Stromal cell of bone marrow (primary cell): Measurements from ENCODE around the gene SNX32.

Experiments used
- DNase-seq: peaks from one replicate; pipeline ENCODE4 v3.0.0-alpha.2; 2012; ENCODE audit warnings: low read depth

The SNX32 gene

DNA sequence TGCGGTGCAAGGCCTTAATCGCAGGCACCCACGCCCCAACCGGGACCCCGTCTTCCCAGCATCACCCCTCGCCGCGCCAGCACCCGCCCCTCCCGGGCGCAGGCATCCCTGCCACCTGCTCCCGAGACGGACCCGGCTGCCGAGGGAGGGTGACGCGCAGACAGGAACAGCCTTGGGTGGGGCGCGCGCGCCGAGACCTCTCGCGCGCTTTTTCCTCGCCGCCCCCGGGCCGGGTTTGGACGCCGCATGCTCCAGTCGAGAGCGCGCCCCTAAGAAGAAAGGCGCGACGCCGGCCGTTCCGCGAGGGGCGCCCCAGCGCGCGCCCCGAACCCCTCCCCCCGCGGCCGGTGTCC, 23.7 kb downstream of the SNX32 start:
- no peak for DNase-seq

GRCh38 chr11:65857853-65858680, 24.3 kb downstream of the SNX32 start, which contains the start of gene CFL1:
CFL1 (minus strand) TSS chr11:65858180; CDS start chr11:65858099, 81 bp downstream.
- peak; percentile 97 for DNase-seq

GRCh38 chr11:65858681-65859087, 24.9 kb downstream of the SNX32 start:
- DNase-seq = no peak

- peak; percentile 96 for DNase-seq
Observed at GRCh38 chr11:65859095-65859811, 25.5 kb downstream of the SNX32 start.

GRCh38 chr11:65859812-65860277, 26.1 kb downstream of the SNX32 start:
- DNase-seq = no peak

- peak; percentile 93 for DNase-seq
Observed at GRCh38 chr11:65860278-65861164, 26.8 kb downstream of the SNX32 start, which contains the start of gene MUS81. MUS81 (plus strand) TSS chr11:65860433; CDS start chr11:65860754, 321 bp downstream.

DNA sequence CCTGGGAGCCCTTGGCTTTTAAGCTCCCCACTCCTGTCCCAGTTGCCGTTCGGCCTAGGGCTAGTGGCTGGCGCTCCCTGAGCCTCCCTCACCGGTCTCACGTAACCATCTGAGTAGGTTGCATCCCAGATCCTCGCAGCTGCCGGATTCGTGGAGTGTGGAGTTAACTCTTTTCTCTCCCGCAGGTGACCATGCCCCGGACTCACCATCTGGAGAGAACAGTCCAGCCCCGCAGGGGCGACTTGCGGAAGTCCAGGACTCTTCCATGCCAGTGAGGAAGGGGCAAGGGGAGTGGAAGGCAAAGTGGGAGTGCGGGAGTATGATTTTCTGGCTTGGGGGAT, 27.4 kb downstream of the SNX32 start:
- DNase-seq = no peak

- no peak for DNase-seq
Observed at GRCh38 chr11:65861533-65862183, 27.9 kb downstream of the SNX32 start.

DNA sequence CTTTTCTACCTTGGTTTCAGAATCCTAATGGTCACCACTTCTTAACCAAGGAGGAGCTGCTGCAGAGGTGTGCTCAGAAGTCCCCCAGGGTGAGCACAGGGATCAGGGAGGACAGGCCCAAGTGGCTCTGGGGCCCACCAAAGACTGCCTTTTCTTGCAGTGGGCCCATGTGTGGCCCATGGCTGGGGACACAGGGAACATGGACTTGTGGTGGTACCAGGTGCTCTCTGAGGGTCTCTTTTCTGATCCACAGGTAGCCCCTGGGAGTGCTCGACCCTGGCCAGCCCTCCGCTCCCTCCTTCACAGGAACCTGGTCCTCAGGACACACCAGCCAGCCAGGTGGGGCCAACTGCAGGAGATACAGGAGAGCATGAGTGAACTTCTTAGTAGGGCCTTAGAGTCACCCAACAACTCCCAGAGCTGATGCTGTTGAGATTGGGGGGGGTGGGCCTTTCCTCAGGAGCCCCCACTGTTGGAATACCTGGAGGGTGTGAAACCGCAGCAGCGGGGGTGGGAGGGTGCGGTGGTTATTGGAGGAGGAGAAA, 28.5 kb downstream of the SNX32 start:
- DNase-seq = no peak

DNA sequence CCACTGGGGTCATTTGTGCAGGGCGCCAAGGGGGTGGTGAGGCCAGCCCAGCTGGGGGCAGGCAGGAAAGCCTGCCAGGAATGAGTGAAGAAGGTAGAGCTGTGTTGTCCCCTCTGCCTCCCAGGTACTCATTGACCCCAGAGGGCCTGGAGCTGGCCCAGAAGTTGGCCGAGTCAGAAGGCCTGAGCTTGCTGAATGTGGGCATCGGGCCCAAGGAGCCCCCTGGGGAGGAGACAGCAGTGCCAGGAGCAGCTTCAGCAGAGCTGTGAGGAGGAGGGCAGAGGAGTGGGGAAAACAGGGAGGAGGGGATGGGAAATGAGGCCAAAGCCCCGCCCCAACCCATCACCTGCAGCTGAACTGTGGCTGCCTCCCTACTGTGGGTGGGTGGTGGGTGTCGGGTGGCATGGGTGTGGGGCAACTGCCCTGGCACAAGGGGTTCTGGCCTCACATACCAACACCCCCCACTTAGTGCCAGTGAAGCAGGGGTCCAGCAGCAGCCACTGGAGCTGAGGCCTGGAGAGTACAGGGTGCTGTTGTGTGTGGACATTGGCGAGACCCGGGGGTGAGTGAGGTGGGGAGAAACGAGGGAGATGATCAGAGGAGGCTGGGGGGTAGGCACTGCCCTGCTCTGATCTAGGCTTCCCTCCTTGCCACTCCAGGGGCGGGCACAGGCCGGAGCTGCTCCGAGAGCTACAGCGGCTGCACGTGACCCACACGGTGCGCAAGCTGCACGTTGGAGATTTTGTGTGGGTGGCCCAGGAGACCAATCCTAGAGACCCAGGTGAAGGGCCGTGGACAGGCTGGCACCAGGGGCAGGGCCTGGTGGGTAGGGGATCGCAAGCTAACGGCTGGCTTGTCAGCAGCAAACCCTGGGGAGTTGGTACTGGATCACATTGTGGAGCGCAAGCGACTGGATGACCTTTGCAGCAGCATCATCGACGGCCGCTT, 29.5 kb downstream of the SNX32 start:
- no peak for DNase-seq

DNA sequence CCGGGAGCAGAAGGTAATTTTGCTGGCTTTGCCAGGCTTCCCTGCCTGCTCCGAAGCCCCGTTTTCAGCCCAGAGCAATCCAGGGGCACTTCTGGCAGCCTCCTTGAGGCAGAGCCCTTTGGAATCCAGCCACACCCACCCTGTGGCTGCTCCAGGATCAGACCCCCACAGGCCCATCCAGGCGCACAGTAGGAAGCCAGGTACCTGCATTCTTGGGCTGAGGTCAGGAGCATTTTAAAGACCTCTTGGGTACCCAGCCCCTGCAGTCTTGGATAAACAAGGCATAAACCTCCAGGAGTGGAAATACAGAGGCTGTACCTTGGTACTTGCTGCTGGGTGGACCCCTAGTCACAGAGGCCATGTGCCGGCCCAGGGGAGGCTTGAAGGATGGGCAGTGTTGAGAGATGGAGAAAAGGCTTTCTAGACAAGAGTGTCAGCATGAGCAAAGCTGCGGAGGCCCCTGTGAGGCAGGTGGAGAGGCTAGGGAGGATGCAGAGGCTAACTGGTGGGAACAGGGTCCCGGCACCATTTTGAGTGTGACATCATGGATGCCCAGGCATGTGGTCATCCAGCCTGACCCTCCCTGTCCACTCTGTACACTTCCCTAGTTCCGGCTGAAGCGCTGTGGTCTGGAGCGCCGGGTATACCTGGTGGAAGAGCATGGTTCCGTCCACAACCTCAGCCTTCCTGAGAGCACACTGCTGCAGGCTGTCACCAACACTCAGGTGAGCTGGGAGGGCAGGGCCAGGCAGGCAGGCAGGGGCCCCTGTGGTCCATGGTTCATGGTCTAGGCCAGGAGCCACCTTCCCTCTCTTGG, 30.3 kb downstream of the SNX32 start:
- no peak for DNase-seq

- DNase-seq = no peak
Observed at GRCh38 chr11:65864706-65865471, 31.1 kb downstream of the SNX32 start.

- no peak for DNase-seq
Observed at GRCh38 chr11:65865550-65866172, 31.9 kb downstream of the SNX32 start.

- no peak for DNase-seq
Observed at GRCh38 chr11:65866509-65867283, 32.9 kb downstream of the SNX32 start.

GRCh38 chr11:65867284-65868071, 33.7 kb downstream of the SNX32 start:
- DNase-seq = no peak

- DNase-seq = no peak
Observed at GRCh38 chr11:65868076-65868667, 34.4 kb downstream of the SNX32 start.
